Lower leg skin (tissue), 4 donors: ENCODE results near the gene STING1. TPM values are rescaled to one million over a fixed set of nuclear protein-coding genes. Genes with fewer than 3 reads are reported as not detected.
"Not testable (repeated sequence)": the region's sequence is repeated elsewhere in the genome, so short reads cannot be mapped to it uniquely, and the experiment has no call there.

Experiments used
- DNase-seq, 2 donors: peaks; one replicate each; pipeline ENCODE4 v3.0.0-alpha.2; 2019; ENCODE audit warnings: low spot score in 2 of 2
- H3K4me3 ChIP-seq: fragments of 200-600 bp; sonication (generic); 2 replicates; pipeline ENCODE4 v1.5.1; 2017; ENCODE audit warnings: mild to moderate bottlenecking, low read depth; ENCODE audit not compliant: poor library complexity, severe bottlenecking
- CTCF ChIP-seq, 3 donors: fragments of 450-650 bp; IDR thresholded peaks; one replicate each; pipeline ENCODE4 v1.5.1; 2016; ENCODE audit warnings: antibody characterized with exemption in 3 of 3, mild to moderate bottlenecking in 3 of 3, moderate library complexity in 2 of 3
- POLR2A ChIP-seq, 2 donors: fragments of 450-650 bp; IDR thresholded peaks; one replicate each; pipeline ENCODE4 v1.6.1; 2016 to 2017; ENCODE audit warnings: antibody characterized with exemption in 2 of 2, mild to moderate bottlenecking in 1 of 2, moderate library complexity in 1 of 2
- WGBS, 2 donors: methylation state at CpG; one replicate each; pipeline ENCODE4 v1.1.5; 2018; 5-methylcytosine and 5-hydroxymethylcytosine counted together
- intact Hi-C: fragments of 100-400 bp; cut with DNase I; formaldehyde crosslinking; loops from one replicate; pipeline ENCODE4 v1.15.0; 2023; ENCODE audit warnings: low total_unique reads
- total RNA-seq, 4 donors: library from RNA; depleted of rRNA; stranded (reverse); fragments of >200 nt; gene quantifications; one replicate each; pipeline ENCODE4 v1.1.0, GENCODE V29; 2016

Gene STING1
- total RNA-seq, 4 donors from 2014 or later = 5.8 to 28.2 (median 11.0) TPM

GRCh38 chr5:139445325-139446170, 37.0 kb downstream of the STING1 start:
- H3K4me3 ChIP-seq = no peak overlapping the region
- intact Hi-C loops = no loop called here
- TF ChIP-seq CTCF (IDR thresholded peaks at IDR 0.05) = no peak
- TF ChIP-seq POLR2A (IDR thresholded peaks at IDR 0.05) = no peak
- DNase-seq = peak in 1 of 2 donors; percentile 45
- 46 to 54% methylated on average over 7 of the region's 7 CpGs for WGBS, 2 donors

GRCh38 chr5:139443831-139444453, 38.6 kb downstream of the STING1 start:
- 59 to 67% methylated on average over 4 of the region's 4 CpGs for WGBS, 2 donors
- intact Hi-C loops = no loop called here
- peak in 1 of 2 donors; percentile 39 for DNase-seq
- H3K4me3 ChIP-seq = no peak overlapping the region
- TF ChIP-seq CTCF (IDR thresholded peaks at IDR 0.05) (no peak), POLR2A (IDR thresholded peaks at IDR 0.05) (no peak)

- intact Hi-C loops, H3K4me3 ChIP-seq: not testable (repeated sequence)
- DNase-seq = peak in 1 of 2 donors; percentile 76
- 95% methylated on average over 17 of the region's 17 CpGs for WGBS, 2 donors
Measured at GRCh38 chr5:139440416-139440815, 42.1 kb downstream of the STING1 start.

GRCh38 chr5:139439013-139439903, 43.3 kb downstream of the STING1 start, which contains the start of gene DNAJC18:
TSS of gene DNAJC18 (minus strand) at chr5:139439525. CDS start at chr5:139439445, 80 bp downstream.
- no peak for TF ChIP-seq CTCF (IDR thresholded peaks at IDR 0.05)
- no peak for TF ChIP-seq POLR2A (IDR thresholded peaks at IDR 0.05)
- peak; percentile 92 to 98 for DNase-seq
- intact Hi-C loops = no loop called here
- peak within 1 kb of the TSS; percentile 82 for H3K4me3 ChIP-seq
- WGBS, 2 donors = 3 to 4% methylated on average over 39 to 41 of the region's 49 CpGs

GRCh38 chr5:139438707-139439012, 43.9 kb downstream of the STING1 start:
- 31 to 36% methylated on average over 8 of the region's 8 CpGs for WGBS, 2 donors
- intact Hi-C loops = no loop called here
- DNase-seq = no peak
- no peak overlapping the region for H3K4me3 ChIP-seq
- no peak for TF ChIP-seq CTCF (IDR thresholded peaks at IDR 0.05)
- no peak for TF ChIP-seq POLR2A (IDR thresholded peaks at IDR 0.05)

- peak in 1 of 2 donors; percentile 60 for DNase-seq
- WGBS, 2 donors = 97 to 98% methylated on average over 3 of the region's 3 CpGs
- H3K4me3 ChIP-seq = no peak overlapping the region
- TF ChIP-seq POLR2A (IDR thresholded peaks at IDR 0.05) (no peak), CTCF (IDR thresholded peaks at IDR 0.05) (no peak)
- intact Hi-C loops = no loop called here
Measured at GRCh38 chr5:139435676-139436075, 46.9 kb downstream of the STING1 start.
